Activated CD4-positive, alpha-beta T cell treated with anti-CD3 and anti-CD28 coated beads for 24 hours (primary cell): Measurements from ENCODE around the gene GPS1.
"Not testable (repeated sequence)": the region's sequence is repeated elsewhere in the genome, so short reads cannot be mapped to it uniquely, and the experiment has no call there.

Source experiments
- DNase-seq, 2 donors: peaks; one replicate each; pipeline ENCODE4 v3.0.0-alpha.2; 2020; ENCODE audit warnings: low read depth in 2 of 2

The GPS1 gene

GRCh38 chr17:82028966-82029365, 22.7 kb upstream of the GPS1 start:
- DNase-seq = no peak

GRCh38 chr17:82029391-82029790, 22.3 kb upstream of the GPS1 start:
- no peak for DNase-seq

GRCh38 chr17:82029990-82030469, 21.7 kb upstream of the GPS1 start:
- DNase-seq = no peak

GRCh38 chr17:82030470-82031302, 21.0 kb upstream of the GPS1 start:
- peak; percentile 70 to 79 for DNase-seq

GRCh38 chr17:82031303-82031884, 20.3 kb upstream of the GPS1 start, which contains the start of gene RAC3:
Gene RAC3 (plus strand): TSS chr17:82031678. CDS start chr17:82031762, 84 bp downstream.
- no peak for DNase-seq

- DNase-seq = peak in 1 of 2 donors; percentile 36
These were observed 19.6 kb upstream of the GPS1 start for GRCh38 chr17:82031885-82032627.

- DNase-seq = no peak
These were observed 18.2 kb upstream of the GPS1 start for GRCh38 chr17:82033359-82034085.

- DNase-seq = no peak
These were observed 17.2 kb upstream of the GPS1 start for GRCh38 chr17:82034371-82035011.

GRCh38 chr17:82035488-82035887, 16.2 kb upstream of the GPS1 start:
- no peak for DNase-seq

- no peak for DNase-seq
These were observed 15.6 kb upstream of the GPS1 start for GRCh38 chr17:82035956-82036633.

GRCh38 chr17:82036634-82037091, 15.0 kb upstream of the GPS1 start:
- DNase-seq = no peak

GRCh38 chr17:82037092-82037888, 14.4 kb upstream of the GPS1 start, which contains the start of gene DCXR:
Gene DCXR (minus strand): TSS chr17:82037697. CDS start chr17:82037682, 15 bp downstream.
- peak; percentile 88 to 95 for DNase-seq

- no peak for DNase-seq
These were observed 13.9 kb upstream of the GPS1 start for GRCh38 chr17:82037889-82038195.

GRCh38 chr17:82038796-82039409, 12.8 kb upstream of the GPS1 start:
- DNase-seq = not testable (repeated sequence)

- no peak for DNase-seq
These were observed 11.9 kb upstream of the GPS1 start for GRCh38 chr17:82039695-82040299.

- no peak for DNase-seq
These were observed 10.4 kb upstream of the GPS1 start for GRCh38 chr17:82041144-82041814.

GRCh38 chr17:82042649-82043048, 9.0 kb upstream of the GPS1 start:
- DNase-seq = no peak

- no peak for DNase-seq
These were observed 8.2 kb upstream of the GPS1 start for GRCh38 chr17:82043507-82043906.
